IMR-90 (cell line): ENCODE measurements around the gene CTNNBIP1. TPM values are rescaled to one million over a fixed set of nuclear protein-coding genes. Genes with fewer than 3 reads are reported as not detected.
A peak's percentile ranks its signal among the peaks of the same experiment; 100 is the strongest.

Experiments used
- ATAC-seq: fragments of 200-7000 bp; cut with Tn5 transposase; 2 replicates; pipeline ENCODE4 v1.9.1; 2020; ENCODE audit warnings: low read depth, mild to moderate bottlenecking, moderate library complexity
- BruUV-seq: library from RNA; stranded (reverse); fragments of 400-500 nt; replicated peaks from 2 replicates; lab custom pipeline; 2021; lab: Mats Ljungman, UMichigan
- CTCF ChIA-PET: fragments of 300-600 bp; formaldehyde crosslinking; extraction: SDS; loops from one replicate; lab custom pipeline; 2021; ENCODE audit warnings: antibody characterized with exemption; lab: Yijun Ruan, JAX
- POLR2A ChIA-PET: fragments of 300-600 bp; sonication (Branson Sonifier 250); formaldehyde crosslinking; loops from one replicate; lab custom pipeline; 2022; ENCODE audit warnings: antibody characterized with exemption; ENCODE audit not compliant: unreplicated experiment; lab: Charles Lee
- DNase-seq: peaks from one replicate; pipeline ENCODE4 v3.0.0; 2013
- H2AFZ ChIP-seq: replicated peaks from 2 replicates; pipeline ENCODE3; 2013; ENCODE audit warnings: low read length, mild to moderate bottlenecking; ENCODE audit not compliant: poor library complexity
- H2AK5ac ChIP-seq: 2 replicates; pipeline ENCODE4 v1.6.1; 2013; ENCODE audit warnings: low read depth, low read length, inconsistent platforms
- H2AK9ac ChIP-seq: replicated peaks from 2 replicates; pipeline ENCODE3; 2013; ENCODE audit warnings: mild to moderate bottlenecking, low read depth, low read length, moderate library complexity; ENCODE audit not compliant: poor library complexity
- H2BK120ac ChIP-seq: 2 replicates; pipeline ENCODE4 v1.6.1; 2013; ENCODE audit warnings: low read depth, low read length, inconsistent platforms
- H2BK15ac ChIP-seq: 3 replicates; pipeline ENCODE4 v1.6.1; 2013; ENCODE audit warnings: low read depth, low read length, inconsistent platforms
- H2BK20ac ChIP-seq: 2 replicates; pipeline ENCODE4 v1.6.1; 2013; ENCODE audit warnings: low read depth, mild to moderate bottlenecking, inconsistent platforms, low read length, moderate library complexity
- H2BK5ac ChIP-seq: 2 replicates; pipeline ENCODE4 v1.6.1; 2013; ENCODE audit warnings: mild to moderate bottlenecking, low read depth, low read length, inconsistent platforms; ENCODE audit not compliant: poor library complexity, severe bottlenecking
- H3K14ac ChIP-seq: replicated peaks from 2 replicates; pipeline ENCODE4 v1.6.1; 2013; ENCODE audit warnings: low read depth, low read length, inconsistent platforms
- H3K18ac ChIP-seq: 2 replicates; pipeline ENCODE4 v1.6.1; 2013; ENCODE audit warnings: low read depth, low read length, control low read depth
- H3K23ac ChIP-seq: 2 replicates; pipeline ENCODE4 v1.6.1; 2013; ENCODE audit warnings: low read depth, low read length, inconsistent platforms
- H3K27ac ChIP-seq: 2 replicates; pipeline ENCODE4 v1.5.1; 2013; ENCODE audit warnings: mild to moderate bottlenecking, control low read depth, low read length; ENCODE audit not compliant: insufficient read depth
- H3K27me3 ChIP-seq: 2 replicates; pipeline ENCODE4 v1.6.1; 2013; ENCODE audit warnings: low read length; ENCODE audit not compliant: control insufficient read depth, insufficient read depth
- H3K36me3 ChIP-seq: 2 replicates; pipeline ENCODE4 v1.6.1; 2013; ENCODE audit warnings: low read length, mixed read lengths; ENCODE audit not compliant: control insufficient read depth, insufficient read depth
- H3K4ac ChIP-seq: 2 replicates; pipeline ENCODE4 v1.6.1; 2013; ENCODE audit warnings: low read depth, low read length, inconsistent platforms
- H3K4me1 ChIP-seq: 2 replicates; pipeline ENCODE4 v1.6.1; 2013; ENCODE audit warnings: low read length, mixed read lengths; ENCODE audit not compliant: control insufficient read depth, insufficient read depth
- H3K4me2 ChIP-seq: 2 replicates; pipeline ENCODE4 v1.6.1; 2013; ENCODE audit warnings: low read depth, mild to moderate bottlenecking, control low read depth, low read length, moderate library complexity
- H3K4me3 ChIP-seq: 2 replicates; pipeline ENCODE4 v1.5.1; 2013; ENCODE audit warnings: low read depth, mild to moderate bottlenecking, control low read depth, low read length, moderate library complexity; ENCODE audit not compliant: insufficient read depth
- H3K56ac ChIP-seq: 2 replicates; pipeline ENCODE4 v1.6.1; 2013; ENCODE audit warnings: low read length, inconsistent platforms; ENCODE audit not compliant: insufficient read depth; ENCODE audit errors: extremely low read depth
- H3K79me1 ChIP-seq, 2 experiments: 2 replicates each; pipeline ENCODE4 v1.6.1; 2013; ENCODE audit warnings: low read length in 2 of 2, inconsistent platforms in 1 of 2, low read depth in 1 of 2
- H3K9ac ChIP-seq: 2 replicates; pipeline ENCODE4 v1.6.1; 2013; ENCODE audit warnings: low read depth, low read length, control low read depth
- H3K9me1 ChIP-seq: 2 replicates; pipeline ENCODE4 v1.6.1; 2013; ENCODE audit warnings: low read length, inconsistent platforms; ENCODE audit not compliant: insufficient read depth
- H3K9me3 ChIP-seq: 2 replicates; pipeline ENCODE4 v1.6.1; 2013; ENCODE audit warnings: low read length; ENCODE audit not compliant: control insufficient read depth, insufficient read depth
- H4K20me1 ChIP-seq: 2 replicates; pipeline ENCODE4 v1.6.1; 2013; ENCODE audit warnings: low read length, inconsistent platforms; ENCODE audit not compliant: insufficient read depth
- H4K5ac ChIP-seq: 2 replicates; pipeline ENCODE4 v1.6.1; 2013; ENCODE audit warnings: mild to moderate bottlenecking, low read depth, low read length, control low read depth
- H4K8ac ChIP-seq, 2 experiments: 2 replicates each; pipeline ENCODE4 v1.6.1; 2013; ENCODE audit warnings: low read depth in 2 of 2, low read length in 2 of 2, control low read depth in 1 of 2, inconsistent platforms in 1 of 2
- H4K91ac ChIP-seq: 2 replicates; pipeline ENCODE4 v1.6.1; 2013; ENCODE audit warnings: low read depth, low read length, inconsistent platforms; ENCODE audit not compliant: insufficient read depth
- BHLHE40 ChIP-seq: fragments of 150-350 bp; IDR thresholded peaks from 2 replicates; pipeline ENCODE4 v1.6.1; 2016; ENCODE audit warnings: mild to moderate bottlenecking, low read depth, low read length
- CEBPB ChIP-seq: IDR thresholded peaks from 2 replicates; pipeline ENCODE4 v1.6.1; 2012; ENCODE audit warnings: low read depth, low read length, improper control_type of control experiment
- CHD1 ChIP-seq: IDR thresholded peaks from 2 replicates; pipeline ENCODE4 v1.6.1; 2012; ENCODE audit warnings: low read depth, low read length, improper control_type of control experiment
- CTCF ChIP-seq: conservative IDR thresholded peaks from 2 replicates; pipeline ENCODE4 v1.5.1; 2012; ENCODE audit warnings: mild to moderate bottlenecking, low read depth, low read length, improper control_type of control experiment
- ELK1 ChIP-seq: fragments of 150-350 bp; IDR thresholded peaks from 2 replicates; pipeline ENCODE4 v1.6.1; 2016; ENCODE audit warnings: low read depth, mild to moderate bottlenecking, low read length, moderate library complexity, borderline replicate concordance
- FOS ChIP-seq: fragments of 150-350 bp; IDR thresholded peaks from 2 replicates; pipeline ENCODE4 v1.6.1; 2016; ENCODE audit warnings: low read depth, low read length
- MAFK ChIP-seq: IDR thresholded peaks from 2 replicates; pipeline ENCODE4 v1.6.1; 2012; ENCODE audit warnings: low read depth, low read length, improper control_type of control experiment
- MAZ ChIP-seq: IDR thresholded peaks from 2 replicates; pipeline ENCODE4 v1.6.1; 2012; ENCODE audit warnings: low read depth, mild to moderate bottlenecking, low read length, improper control_type of control experiment, moderate library complexity, borderline replicate concordance
- MXI1 ChIP-seq: IDR thresholded peaks from 2 replicates; pipeline ENCODE4 v1.6.1; 2012; ENCODE audit warnings: low read depth, mild to moderate bottlenecking, low read length, moderate library complexity, borderline replicate concordance
- NFE2L2 ChIP-seq: fragments of 150-350 bp; IDR thresholded peaks from 2 replicates; pipeline ENCODE4 v1.6.1; 2016; ENCODE audit warnings: low read depth, mild to moderate bottlenecking, low read length
- POLR2A ChIP-seq: IDR thresholded peaks from 2 replicates; pipeline ENCODE4 v1.6.1; 2012; ENCODE audit warnings: mild to moderate bottlenecking, low read depth, low read length
- RAD21 ChIP-seq: IDR thresholded peaks from 2 replicates; pipeline ENCODE4 v1.6.1; 2012; ENCODE audit warnings: low read length, improper control_type of control experiment
- RCOR1 ChIP-seq: IDR thresholded peaks from 2 replicates; pipeline ENCODE4 v1.6.1; 2012; ENCODE audit warnings: mild to moderate bottlenecking, low read length, improper control_type of control experiment; ENCODE audit not compliant: insufficient replicate concordance
- RFX5 ChIP-seq: IDR thresholded peaks from 2 replicates; pipeline ENCODE4 v1.8.0; 2012; ENCODE audit warnings: low read depth, mild to moderate bottlenecking, low read length, moderate library complexity
- SMC3 ChIP-seq: fragments of 150-350 bp; IDR thresholded peaks from 2 replicates; pipeline ENCODE4 v1.6.1; 2016; ENCODE audit warnings: low read depth, mild to moderate bottlenecking, antibody characterized with exemption, low read length, moderate library complexity
- USF2 ChIP-seq: fragments of 150-350 bp; IDR thresholded peaks from 2 replicates; pipeline ENCODE4 v1.6.1; 2017; ENCODE audit warnings: mild to moderate bottlenecking, antibody characterized with exemption, low read length, low read depth
- WGBS, 2 experiments: methylation state at CpG; one replicate each; pipeline versions ENCODE4 v1.1.5 to v1.1.7; 2013; ENCODE audit warnings: missing lambda C conversion rate in 2 of 2; ENCODE audit not compliant: insufficient read length in 1 of 2; ENCODE audit errors: extremely low coverage in 2 of 2; 5-methylcytosine and 5-hydroxymethylcytosine counted together
- dilution Hi-C: fragments of 300-500 bp; cut with HindIII; formaldehyde crosslinking; loops from one replicate; pipeline ENCODE4 v1.14.3; 2018; ENCODE audit warnings: low sequenced_read_pairs; ENCODE audit not compliant: unreplicated experiment
- in situ Hi-C: fragments of 300-500 bp; cut with MboI; formaldehyde crosslinking; loops from 3 replicates; pipeline ENCODE4 v1.14.3; 2019; ENCODE audit warnings: low sequenced_read_pairs, inconsistent platforms, mixed read lengths
- intact Hi-C: fragments of 100-400 bp; cut with micrococcal nuclease; formaldehyde crosslinking; loops from 2 replicates; pipeline ENCODE4 v1.10.0; 2022
- polyA plus RNA-seq, 3 experiments: library from polyadenylated mRNA; depleted of rRNA; stranded (reverse); fragments of >200 nt; gene quantifications; 2 replicates each; pipeline ENCODE4 v1.2.3, GENCODE V29; 2012; ENCODE audit warnings: low replicate concordance in 1 of 3
- total RNA-seq: library from RNA; depleted of rRNA; stranded (reverse); fragments of >200 nt; gene quantifications from 2 replicates; pipeline ENCODE4 v1.2.3, GENCODE V29; 2012

CTNNBIP1 gene
- total and polyA plus RNA-seq, 2 of the 4 experiments (the other 2 are of a cell fraction) = 24.7 to 28.5 TPM

GRCh38 chr1:9852004-9852403 is 58.1 kb downstream of the CTNNBIP1 start:
- ATAC-seq (no peak), DNase-seq (no peak)
- in situ Hi-C loops = no loop called here
- Histone ChIP-seq H3K4me3 (no peak overlapping the region), H3K4me1 (no peaks in the 10 kb centered on the region; the same call in 1 of the 2 replicates), H4K8ac (no peak overlapping the region), H3K9me3 (no peaks in the 10 kb centered on the region), H3K56ac (no peak overlapping the region), H3K18ac (no peak overlapping the region), H3K4me2 (no peak overlapping the region), H2AFZ (no peak overlapping the region), H3K36me3 (peaks cover 4% of the 10 kb centered on the region), H2BK15ac (no peak overlapping the region), H3K9me1 (no peaks in the 10 kb centered on the region), H2BK5ac (no peak overlapping the region), H4K5ac (no peak overlapping the region), H2BK20ac (no peak overlapping the region), H4K20me1 (no peaks in the 10 kb centered on the region), H2AK5ac (peak overlapping the region; percentile 14; the same call in 1 of the 2 replicates), H2BK120ac (no peak overlapping the region), H3K14ac (no peak overlapping the region), H3K4ac (no peak overlapping the region), H3K27me3 (no peaks in the 10 kb centered on the region), H3K23ac (no peak overlapping the region), H3K79me1 (no peaks in the 10 kb centered on the region; a peak in 1 of 4 replicates), H4K91ac (no peak overlapping the region), H3K27ac (no peak overlapping the region), H3K9ac (no peak overlapping the region), H2AK9ac (no peak overlapping the region)
- TF ChIP-seq CTCF (no peak), CEBPB (no peak), MAZ (no peak), USF2 (no peak), RFX5 (no peak), RCOR1 (no peak), SMC3 (no peak), ELK1 (no peak), POLR2A (no peak), CHD1 (no peak), NFE2L2 (no peak), FOS (no peak), MXI1 (no peak), MAFK (no peak), RAD21 (no peak), BHLHE40 (no peak)
- ChIA-PET POLR2A (no interaction called here), CTCF (no interaction called here)
- no TSS peak for BruUV-seq
- 100% methylated on average over 1 of the region's 8 CpGs; no CpG with 5 or more reads in 1 of the 2 experiments for WGBS, 2 experiments
- dilution Hi-C loops = no loop called here
- intact Hi-C loops = no loop called here
